Colonic mucosa (tissue), 4 donors: ENCODE measurements around the gene VIT. TPM values are rescaled to one million over a fixed set of nuclear protein-coding genes. Genes with fewer than 3 reads are reported as not detected.

Experiments
- DNase-seq: peaks from one replicate; pipeline ENCODE4 v3.0.0-alpha.2; 2020
- H3K27ac ChIP-seq: fragments of 200-600 bp; one replicate; pipeline ENCODE4 v1.8.0; 2021
- H3K27me3 ChIP-seq: fragments of 200-600 bp; one replicate; pipeline ENCODE4 v1.8.0; 2021
- H3K36me3 ChIP-seq: fragments of 200-600 bp; one replicate; pipeline ENCODE4 v1.8.0; 2021
- H3K4me1 ChIP-seq: fragments of 200-600 bp; one replicate; pipeline ENCODE4 v1.8.0; 2021; ENCODE audit warnings: mild to moderate bottlenecking
- H3K4me3 ChIP-seq: fragments of 200-600 bp; one replicate; pipeline ENCODE4 v1.8.0; 2021
- H3K9ac ChIP-seq, 2 donors: one replicate each; pipeline ENCODE4 v1.7.0; 2013; ENCODE audit warnings: control low read depth in 2 of 2, low read depth in 2 of 2, low read length in 2 of 2
- H3K9me3 ChIP-seq: fragments of 200-600 bp; one replicate; pipeline ENCODE4 v1.8.0; 2021
- intact Hi-C: fragments of 100-400 bp; cut with DNase I; formaldehyde crosslinking; loops from one replicate; pipeline ENCODE4 v1.14.1; 2022
- total RNA-seq, 2 donors: library from RNA; stranded (reverse); fragmentation: NEBNext Ultra II Directional in 1 of 2; extraction: Animal tissue kit (Norgen Biotek cat#: 25700) in 1 of 2; gene quantifications; one replicate each; pipeline ENCODE4 v1.2.1, GENCODE V29; 2021
- TF ChIP-seq, protein P1 (sequence below): fragments of 200-600 bp; IDR thresholded peaks from one replicate; pipeline ENCODE4 v1.8.0; 2022; ENCODE audit warnings: antibody characterized with exemption, mild to moderate bottlenecking
- donor health status: healthy.
- donor health status: DM: no; HTN: no; CAD: no.
- donor health status: DM: no; HTN: no; CAD: no.

Gene VIT
- total RNA-seq, 2 donors from 2014 or later, result 0.20 to 0.21 TPM

DNA sequence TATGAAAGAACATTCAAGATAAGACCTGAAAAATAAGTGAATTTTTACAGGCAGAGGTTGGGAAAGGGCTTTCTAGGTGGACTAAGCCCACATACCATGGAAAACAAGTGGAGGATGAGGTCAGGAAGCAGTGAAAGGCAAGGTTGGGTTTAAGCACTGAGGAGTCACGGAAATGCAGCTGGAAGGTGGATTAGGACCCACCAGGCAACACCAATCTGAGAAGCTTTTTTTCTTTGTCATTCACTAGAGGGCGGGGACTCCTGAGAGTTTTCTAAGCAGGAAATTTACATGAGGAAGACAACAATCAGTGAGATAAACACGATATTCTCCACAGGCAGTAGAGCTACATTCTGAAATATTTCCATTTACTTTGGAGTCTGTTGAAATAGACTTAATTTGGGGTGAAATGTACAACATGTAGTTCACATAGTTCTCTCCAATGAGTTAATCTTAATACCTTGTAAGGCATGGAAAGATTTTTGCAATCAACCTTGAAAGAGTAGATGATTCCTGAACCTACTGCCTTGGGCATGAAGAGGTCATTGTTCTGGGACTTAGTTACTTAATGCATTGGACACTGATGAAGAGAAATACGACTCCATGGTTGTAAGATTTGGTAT, 40.7 kb downstream of the VIT start:
- Histone ChIP-seq H3K9me3 (no peaks in the 10 kb centered on the region), H3K27me3 (no peaks in the 10 kb centered on the region), H3K36me3 (no peaks in the 10 kb centered on the region), H3K9ac (no peak overlapping the region), H3K27ac (no peak overlapping the region), H3K4me1 (no peaks in the 10 kb centered on the region), H3K4me3 (no peak overlapping the region)
- TF ChIP-seq, protein P1, sequence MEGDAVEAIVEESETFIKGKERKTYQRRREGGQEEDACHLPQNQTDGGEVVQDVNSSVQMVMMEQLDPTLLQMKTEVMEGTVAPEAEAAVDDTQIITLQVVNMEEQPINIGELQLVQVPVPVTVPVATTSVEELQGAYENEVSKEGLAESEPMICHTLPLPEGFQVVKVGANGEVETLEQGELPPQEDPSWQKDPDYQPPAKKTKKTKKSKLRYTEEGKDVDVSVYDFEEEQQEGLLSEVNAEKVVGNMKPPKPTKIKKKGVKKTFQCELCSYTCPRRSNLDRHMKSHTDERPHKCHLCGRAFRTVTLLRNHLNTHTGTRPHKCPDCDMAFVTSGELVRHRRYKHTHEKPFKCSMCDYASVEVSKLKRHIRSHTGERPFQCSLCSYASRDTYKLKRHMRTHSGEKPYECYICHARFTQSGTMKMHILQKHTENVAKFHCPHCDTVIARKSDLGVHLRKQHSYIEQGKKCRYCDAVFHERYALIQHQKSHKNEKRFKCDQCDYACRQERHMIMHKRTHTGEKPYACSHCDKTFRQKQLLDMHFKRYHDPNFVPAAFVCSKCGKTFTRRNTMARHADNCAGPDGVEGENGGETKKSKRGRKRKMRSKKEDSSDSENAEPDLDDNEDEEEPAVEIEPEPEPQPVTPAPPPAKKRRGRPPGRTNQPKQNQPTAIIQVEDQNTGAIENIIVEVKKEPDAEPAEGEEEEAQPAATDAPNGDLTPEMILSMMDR, result no peak
- intact Hi-C loops, result no loop called here
- DNase-seq, result no peak

DNA sequence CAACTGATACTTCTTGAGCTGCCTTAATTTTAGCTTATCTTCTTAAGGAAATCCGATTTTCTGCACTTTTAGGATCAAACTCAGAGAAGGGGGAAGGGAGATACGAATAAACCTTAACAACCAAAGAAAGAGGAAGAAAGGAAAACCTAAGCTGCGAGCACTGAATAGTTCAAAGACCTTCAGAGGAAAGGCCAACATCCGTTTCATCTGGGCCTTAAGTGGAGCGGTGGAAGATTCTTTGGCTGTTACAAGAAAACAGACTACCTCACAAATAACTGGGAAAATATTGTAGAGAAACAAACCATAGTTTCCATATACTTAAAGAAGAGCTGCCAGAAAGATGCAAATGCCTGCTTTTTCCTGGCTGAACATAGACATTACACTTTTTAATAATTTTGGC, 43.6 kb downstream of the VIT start:
- no peaks in the 10 kb centered on the region for H3K36me3 ChIP-seq
- intact Hi-C loops, result no loop called here

DNA sequence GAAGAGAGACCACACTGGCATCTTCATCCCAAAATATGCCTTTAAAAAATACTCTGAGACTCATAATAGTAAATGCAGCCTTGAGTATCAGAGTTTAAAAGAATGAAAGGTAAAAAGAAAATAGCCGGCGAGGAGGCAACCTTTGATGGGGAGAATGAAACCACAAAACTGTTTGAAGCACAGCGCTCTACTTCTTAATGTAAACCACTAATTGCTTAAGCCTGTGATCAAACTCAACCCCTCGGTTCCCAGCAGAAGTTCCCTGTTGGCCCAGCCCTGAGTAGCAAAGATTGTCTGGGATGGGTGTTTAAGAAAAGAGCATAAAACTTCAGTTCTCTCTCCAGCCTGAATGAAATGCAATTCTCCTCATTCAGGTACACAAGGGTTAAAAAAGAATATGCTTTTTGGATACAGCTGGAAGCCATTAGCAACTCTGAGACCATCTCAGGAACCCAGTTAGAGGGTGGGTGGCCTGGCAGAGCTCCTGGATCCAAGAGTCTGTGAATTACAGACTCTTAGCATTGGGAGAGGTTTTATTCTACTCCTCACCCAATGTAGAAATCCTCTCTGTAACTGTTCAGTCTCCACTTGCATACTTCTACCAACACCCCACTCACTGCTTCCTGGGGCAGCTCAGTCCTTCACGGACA, 44.8 kb downstream of the VIT start:
- H3K4me3 ChIP-seq, result no peak overlapping the region
- no peaks in the 10 kb centered on the region for H3K27me3 ChIP-seq
- no peaks in the 10 kb centered on the region for H3K9me3 ChIP-seq
- intact Hi-C loops, result no loop called here
- TF ChIP-seq, protein P1, result no peak
- no peak overlapping the region for H3K27ac ChIP-seq
- H3K4me1 ChIP-seq, result no peaks in the 10 kb centered on the region
- H3K9ac ChIP-seq, result no peak overlapping the region
- no peaks in the 10 kb centered on the region for H3K36me3 ChIP-seq
- DNase-seq, result no peak

More for the DNA sequence above, 43.6 kb downstream of the VIT start:
- TF ChIP-seq, protein P1, result no peak
- H3K4me1 ChIP-seq, result no peaks in the 10 kb centered on the region
- DNase-seq, result no peak
- no peaks in the 10 kb centered on the region for H3K9me3 ChIP-seq
- no peak overlapping the region for H3K27ac ChIP-seq
- no peak overlapping the region for H3K9ac ChIP-seq
- no peak overlapping the region for H3K4me3 ChIP-seq
- no peaks in the 10 kb centered on the region for H3K27me3 ChIP-seq

DNA sequence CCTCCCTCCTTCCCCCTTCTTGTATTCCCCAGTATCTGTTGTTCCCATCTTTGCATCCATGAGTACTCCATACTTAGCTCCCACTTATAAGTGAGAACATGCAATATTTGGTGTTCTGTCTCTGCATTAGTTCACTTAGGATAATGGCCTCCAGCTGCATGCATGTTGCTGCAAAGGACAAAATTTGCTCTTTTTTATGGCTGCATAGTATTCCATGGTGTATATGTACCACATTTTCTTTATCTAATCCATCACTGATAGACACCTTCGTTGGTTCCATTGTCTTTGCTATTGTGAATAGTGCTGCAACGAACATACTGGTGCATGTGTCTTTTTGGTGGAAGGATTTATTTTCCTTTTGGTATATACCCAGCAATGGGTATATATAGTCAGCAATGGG, 47.4 kb downstream of the VIT start:
- TF ChIP-seq, protein P1, result no peak
- no peaks in the 10 kb centered on the region for H3K4me1 ChIP-seq
- no peaks in the 10 kb centered on the region for H3K36me3 ChIP-seq

DNA sequence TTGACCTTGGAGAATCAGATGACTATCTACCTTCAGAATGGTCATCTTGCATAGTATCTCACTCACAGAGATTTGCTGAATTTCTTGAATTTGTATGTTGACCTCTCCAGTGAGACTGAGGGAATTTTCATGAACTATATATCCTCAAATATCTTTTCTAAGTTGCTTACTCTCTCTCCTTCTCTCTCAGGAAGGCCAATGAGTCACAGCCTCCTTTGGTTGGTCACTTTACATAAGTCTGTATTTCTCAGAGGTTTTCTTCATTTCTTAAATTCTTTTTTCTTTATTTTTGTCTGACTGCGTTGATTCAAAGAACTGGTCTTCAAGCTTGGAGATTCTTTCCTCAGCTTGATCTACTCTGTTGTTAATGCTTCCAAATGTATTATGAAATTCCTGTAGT, 51.7 kb downstream of the VIT start:
- H3K27ac ChIP-seq, result no peak overlapping the region
- no peaks in the 10 kb centered on the region for H3K36me3 ChIP-seq
- H3K27me3 ChIP-seq, result no peaks in the 10 kb centered on the region
- H3K9me3 ChIP-seq, result no peaks in the 10 kb centered on the region
- H3K4me1 ChIP-seq, result no peaks in the 10 kb centered on the region
- H3K9ac ChIP-seq, result no peak overlapping the region
- H3K4me3 ChIP-seq, result no peak overlapping the region
- intact Hi-C loops, result no loop called here
- no peak for DNase-seq
- TF ChIP-seq, protein P1, result no peak

More for the DNA sequence above, 47.4 kb downstream of the VIT start:
- no peaks in the 10 kb centered on the region for H3K9me3 ChIP-seq
- intact Hi-C loops, result no loop called here
- no peak overlapping the region for H3K27ac ChIP-seq
- no peaks in the 10 kb centered on the region for H3K27me3 ChIP-seq
- no peak for DNase-seq
- no peak overlapping the region for H3K9ac ChIP-seq
- no peak overlapping the region for H3K4me3 ChIP-seq
